HG03520 (cell line): ENCODE results near the gene TNFRSF1A.

ENCODE experiments used
- ATAC-seq: cut with Tn5 transposase; IDR thresholded peaks from one replicate; pipeline ENCODE4 v1.9.1; 2021; ENCODE audit warnings: mild to moderate bottlenecking, moderate library complexity; ENCODE audit not compliant: unreplicated experiment

Gene TNFRSF1A

DNA sequence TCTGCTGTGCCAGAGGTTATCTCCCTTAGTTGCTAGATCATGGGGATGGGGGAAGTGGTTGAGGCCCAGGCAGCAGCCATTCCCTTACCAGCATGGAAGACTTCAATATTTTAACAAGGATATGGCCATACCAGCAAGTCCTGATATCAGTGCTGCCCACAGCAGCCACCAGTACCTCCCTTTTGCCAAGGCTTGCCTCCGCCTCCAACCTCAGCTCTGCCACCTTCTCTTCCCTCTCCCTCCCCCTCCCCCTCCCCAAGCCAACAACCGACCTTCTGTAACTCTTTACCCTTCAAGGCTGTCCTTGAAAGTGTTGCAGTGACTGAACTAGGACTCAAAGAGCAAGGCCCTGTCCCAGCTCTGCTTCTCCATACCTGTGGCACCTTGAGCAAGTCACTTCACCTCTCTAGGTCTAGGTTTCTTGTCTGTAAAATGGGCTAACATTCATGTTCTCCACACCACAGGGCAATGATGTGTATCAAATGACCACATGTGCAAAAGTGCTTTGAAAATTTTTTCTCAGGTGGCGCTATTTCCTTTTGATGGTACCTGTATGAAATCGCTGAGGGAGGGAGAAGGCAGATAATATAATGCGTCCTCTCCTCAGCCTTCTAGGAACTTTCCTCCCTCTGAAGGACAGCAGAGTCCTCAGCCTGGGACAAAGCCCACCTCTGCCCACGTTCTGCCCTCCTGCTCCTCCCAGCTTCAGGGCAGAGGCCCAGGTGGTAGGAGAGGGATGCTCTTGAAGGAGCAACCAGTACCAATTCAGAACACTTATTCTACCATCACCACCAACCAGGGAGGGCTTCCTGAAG lies 16.7 kb downstream of the TNFRSF1A start:
- ATAC-seq = no peak

DNA sequence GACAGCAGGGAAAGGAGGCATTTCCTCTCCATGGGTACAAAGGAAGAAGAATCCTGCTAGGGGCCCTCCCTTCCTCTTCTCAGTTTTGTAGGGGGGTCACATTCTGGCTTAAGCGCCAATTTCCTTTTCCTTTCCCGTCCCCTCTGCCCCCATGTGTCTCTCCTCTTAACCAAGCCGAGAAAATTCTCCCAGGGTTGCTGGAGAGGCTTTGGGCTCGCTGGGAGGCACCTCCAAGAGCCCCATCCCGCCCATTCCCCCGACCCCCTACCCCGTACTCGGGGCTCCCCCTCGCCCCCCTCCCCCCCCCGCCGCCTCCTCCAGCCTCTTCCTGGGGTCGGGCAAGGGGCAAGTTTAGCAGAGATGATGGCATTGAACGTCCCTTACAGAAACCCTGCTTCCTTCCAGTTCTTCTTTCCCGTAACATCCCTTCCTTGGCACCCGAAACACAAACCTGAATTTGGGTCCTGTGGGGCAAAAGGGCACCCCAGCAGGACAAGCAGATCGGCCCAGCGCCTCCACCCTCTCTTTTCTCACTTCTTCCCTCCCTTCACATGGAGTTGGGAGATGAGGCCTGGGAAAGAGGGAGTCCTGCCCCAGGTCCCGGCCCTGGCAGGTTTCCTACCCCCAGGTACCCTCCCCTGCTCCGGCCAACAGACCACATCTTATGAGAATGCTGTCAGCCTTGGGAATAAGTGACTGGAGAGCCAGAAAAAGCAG lies 17.7 kb downstream of the TNFRSF1A start:
- ATAC-seq = no peak

DNA sequence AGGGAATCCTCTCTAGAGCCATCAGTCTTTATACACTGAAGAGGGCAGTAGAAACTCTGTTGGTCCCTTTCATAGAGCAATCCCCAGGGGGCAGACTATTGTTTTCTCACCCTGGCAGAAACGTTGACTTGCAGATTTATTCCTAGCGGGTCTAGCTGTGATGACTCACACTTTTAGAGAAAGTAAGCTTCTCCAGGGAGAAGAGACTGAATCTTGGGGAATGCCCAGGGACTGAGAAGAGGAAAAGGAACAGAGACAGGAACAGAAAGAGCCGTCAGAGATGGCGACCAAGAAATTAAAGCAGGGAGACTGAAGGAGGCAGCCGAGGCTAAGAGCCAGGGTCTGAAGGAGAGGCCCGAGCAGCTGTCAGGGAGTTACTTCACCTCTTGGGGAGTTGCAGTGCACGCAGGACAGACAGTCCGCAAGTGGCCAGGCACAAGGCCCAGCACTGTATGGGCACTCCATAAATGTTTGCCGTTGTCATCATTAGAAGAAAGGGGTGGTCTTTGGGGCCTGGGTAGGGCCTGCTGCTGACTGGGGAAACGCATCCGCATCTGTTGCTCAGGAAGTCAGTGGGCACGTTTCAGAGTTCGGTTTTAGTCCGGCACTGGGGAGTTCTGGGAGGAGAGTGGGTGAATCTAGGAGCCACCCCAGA lies 18.4 kb downstream of the TNFRSF1A start:
- no peak for ATAC-seq

DNA sequence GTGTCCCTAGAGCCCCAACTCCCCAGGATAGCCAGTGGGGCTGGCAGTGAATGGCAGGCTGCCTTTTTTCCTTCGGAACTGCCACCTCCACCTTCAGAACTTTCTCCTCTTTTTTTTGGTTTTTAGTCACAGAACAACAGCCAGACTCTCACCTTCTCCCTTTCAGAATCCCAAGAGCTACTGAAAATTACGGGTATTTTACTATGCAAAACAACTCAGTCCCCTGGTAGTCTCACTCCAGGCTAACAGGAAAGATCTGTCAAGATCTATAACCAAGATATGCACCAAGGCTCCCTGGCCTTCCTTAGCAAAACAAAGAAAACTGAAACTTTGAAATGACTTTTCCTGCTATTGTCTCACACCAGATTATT lies 18.9 kb downstream of the TNFRSF1A start:
- no peak for ATAC-seq

DNA sequence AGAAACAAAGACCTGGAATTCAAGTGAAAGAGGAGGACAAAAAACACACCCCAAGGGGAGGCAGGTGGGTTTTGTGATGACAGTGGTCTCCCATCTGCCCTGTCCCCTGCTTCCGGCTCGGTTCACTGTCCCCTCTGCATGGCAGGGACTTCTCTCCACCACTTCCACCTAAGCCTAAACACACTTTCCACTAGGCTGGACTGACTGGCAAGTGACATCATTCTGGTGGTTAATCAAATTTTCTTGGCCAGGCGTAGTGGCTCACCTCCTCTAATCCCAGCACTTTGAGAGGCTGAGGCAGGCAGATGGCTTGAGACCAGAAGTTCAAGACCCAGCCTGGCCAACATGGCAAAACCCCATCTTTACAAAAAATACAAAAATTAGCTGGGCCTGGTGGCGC lies 19.5 kb downstream of the TNFRSF1A start:
- no peak for ATAC-seq

DNA sequence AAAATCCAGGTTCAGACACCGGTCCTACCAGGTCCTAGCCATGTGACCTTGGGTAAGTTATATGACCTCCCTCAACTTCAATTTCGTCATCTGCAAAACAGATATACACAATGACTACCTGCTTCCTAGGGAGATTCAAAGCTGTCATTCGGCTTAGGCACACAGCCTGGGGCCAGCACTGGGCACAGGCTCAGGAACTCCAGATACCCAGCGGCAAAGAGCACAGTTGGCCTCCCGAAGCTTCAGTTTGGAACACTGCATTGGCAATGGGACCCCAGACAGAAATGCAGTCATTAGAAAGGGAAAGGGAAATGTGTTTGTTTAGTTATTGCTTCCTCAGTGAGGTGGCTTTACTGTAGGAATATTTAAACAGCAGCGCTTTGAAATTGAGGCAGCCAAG lies 20.0 kb downstream of the TNFRSF1A start:
- ATAC-seq = no peak

DNA sequence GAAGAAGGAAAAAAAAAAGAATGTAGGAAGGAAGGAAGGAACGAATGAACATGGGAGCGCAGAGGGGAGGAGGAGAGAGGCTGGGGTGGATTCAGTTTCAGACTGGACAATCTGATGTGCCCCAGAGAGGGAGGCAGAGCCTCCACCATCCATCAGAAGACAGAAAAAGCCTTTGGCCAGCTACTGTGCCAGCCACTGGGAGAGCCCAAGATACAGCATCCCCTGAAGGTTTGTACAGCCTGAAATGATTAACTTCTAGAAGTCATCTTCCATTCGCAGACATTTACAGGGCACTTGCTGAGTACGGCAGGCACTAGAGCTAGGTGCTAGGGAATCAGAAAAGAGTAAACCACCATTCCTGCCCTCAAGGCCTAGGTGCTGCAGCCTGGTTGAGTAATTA lies 22.4 kb downstream of the TNFRSF1A start:
- no peak for ATAC-seq

DNA sequence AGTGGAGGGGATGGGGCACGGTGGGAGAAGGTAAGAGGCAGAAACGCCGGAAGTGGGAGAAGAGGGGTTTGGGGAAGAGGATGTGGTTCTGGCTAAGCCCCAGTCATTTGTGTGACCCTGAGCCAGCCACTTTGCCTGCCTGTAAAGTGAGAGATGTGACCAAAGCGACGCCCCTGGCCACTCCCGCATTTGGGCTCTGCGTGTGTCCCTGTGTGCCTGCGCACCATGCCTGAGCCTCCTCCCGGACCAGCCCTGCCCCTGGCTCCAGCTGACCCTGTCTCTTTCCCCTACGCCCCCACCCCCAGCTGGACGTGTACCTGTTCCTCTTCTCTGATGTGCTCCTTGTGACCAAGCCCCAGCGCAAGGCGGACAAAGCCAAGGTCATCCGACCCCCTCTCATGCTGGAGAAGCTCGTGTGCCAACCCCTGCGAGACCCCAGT lies 23.4 kb downstream of the TNFRSF1A start:
- no peak for ATAC-seq

DNA sequence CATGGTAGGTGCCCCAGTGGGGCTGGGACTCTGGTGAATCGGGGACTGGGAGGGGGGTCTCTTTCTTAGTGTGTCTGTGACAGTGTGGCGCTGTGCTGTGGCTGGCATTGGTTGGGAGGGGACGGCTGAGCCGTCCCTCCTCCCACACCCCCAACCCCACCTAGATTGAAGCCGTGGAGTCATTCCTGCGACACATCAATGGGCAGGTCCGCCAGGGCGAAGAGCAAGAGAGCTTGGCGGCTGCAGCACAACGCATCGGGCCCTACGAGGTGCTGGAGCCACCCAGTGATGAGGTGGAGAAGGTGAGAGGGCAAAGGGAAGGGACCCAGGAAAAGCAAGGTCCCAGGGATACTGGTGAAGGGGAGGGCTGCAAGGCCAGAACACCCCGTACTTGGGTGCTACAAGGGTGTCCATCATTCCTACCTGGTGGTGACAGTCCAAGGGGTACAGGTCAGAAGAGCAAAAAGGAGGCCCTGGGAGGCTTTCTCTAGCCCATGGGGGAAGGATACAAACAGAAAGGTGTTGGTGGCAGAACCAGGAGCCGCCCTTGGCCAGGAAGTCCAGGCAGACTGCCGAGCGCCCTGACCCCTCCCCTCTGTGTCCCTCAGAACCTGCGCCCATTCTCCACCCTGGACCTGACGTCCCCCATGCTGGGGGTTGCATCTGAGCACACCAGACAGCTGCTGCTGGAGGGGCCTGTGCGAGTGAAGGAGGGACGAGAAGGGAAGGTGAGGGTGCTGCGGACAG lies 24.0 kb downstream of the TNFRSF1A start:
- no peak for ATAC-seq

DNA sequence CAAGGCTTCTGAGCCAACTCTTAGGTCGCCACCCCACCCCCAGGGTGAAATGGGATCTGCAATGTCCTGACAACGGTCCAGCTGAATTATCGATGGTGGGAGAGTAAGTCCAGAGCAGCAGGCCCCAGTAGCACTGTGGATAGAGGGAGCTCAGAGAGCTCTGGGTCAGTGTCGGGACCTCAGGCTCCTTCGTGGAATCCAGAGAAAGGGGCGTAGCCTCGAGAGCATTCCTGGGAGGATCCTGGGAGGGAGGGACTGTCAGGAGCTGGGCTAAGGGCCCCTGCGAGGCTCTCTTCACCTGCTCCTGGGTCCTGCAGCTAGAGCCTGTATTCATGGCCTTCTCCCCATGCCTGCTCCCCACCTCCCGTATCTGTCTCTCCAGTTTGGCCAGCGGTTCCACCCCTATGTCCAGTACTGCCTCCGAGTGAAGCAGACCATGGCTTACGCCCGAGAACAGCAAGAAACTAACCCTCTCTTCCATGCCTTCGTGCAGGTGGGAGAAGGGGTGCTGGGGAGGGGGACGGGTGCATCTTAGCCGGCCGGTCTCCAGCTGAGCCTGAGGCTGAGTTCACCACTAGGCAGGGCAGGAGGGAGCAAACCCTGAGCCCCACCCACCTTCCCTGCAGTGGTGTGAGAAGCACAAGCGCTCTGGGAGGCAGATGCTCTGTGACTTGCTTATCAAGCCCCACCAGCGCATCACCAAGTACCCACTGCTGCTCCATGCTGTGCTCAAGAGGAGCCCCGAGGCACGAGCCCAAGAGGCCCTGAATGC lies 24.8 kb downstream of the TNFRSF1A start:
- ATAC-seq = no peak

DNA sequence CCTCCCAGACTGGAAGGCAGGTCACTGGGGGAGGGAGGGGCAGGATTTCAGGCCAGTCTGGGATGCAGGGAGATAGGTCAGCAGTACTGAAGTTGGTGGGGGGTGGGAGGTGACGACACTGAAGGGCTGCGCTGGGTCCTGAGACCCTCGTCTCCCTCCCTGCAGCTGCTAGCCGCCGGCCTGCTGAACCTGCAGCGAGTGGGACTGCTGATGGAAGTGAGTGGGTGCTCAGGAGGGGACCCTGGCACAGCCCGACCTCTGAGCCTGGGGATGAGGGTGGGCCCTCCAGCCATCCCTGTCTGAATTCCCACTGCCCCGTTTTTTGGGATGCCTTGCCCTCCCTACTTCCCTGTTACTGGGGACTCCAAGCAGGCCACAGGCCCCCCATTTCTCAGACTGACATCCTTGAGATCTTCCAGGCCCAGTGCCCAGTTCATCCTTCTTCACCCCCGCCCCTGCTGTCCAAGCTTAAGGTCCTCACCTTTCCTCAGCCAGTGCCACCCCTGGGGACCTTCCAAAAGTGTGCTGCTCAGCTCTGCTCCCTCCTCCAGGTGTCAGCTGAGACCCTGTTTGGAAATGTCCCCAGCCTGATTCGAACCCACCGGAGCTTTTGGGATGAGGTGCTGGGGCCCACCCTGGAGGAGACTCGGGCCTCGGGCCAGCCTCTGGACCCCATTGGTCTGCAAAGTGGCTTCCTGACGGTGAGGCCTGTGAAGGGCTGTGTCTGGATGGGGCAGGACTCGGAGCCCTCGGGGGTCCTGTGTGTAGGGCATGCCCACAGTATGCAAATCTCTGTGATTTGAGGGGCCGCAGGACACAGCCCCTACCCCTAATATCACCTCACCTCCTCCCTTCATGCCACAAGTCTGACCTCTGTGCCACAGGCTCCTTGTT lies 25.9 kb downstream of the TNFRSF1A start:
- no peak for ATAC-seq

DNA sequence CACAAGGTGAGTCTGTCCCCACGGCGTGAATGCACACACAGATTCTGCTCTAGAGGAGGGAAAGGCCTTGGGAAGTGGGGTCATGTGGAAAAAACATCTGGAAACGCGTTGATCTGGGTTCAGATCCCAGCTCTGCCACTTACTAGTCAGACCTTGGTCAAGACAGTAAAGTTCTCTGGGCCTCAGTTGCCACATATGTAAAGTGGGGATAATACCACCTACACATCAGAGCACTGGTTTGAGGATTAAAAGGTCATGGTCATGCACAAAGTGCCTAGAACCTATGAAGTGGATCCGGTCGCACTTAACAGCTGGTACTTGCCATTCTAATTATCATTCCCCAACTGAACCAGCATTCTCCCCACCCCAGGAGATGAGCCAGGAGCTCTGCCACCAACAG lies 26.7 kb downstream of the TNFRSF1A start:
- ATAC-seq = no peak

DNA sequence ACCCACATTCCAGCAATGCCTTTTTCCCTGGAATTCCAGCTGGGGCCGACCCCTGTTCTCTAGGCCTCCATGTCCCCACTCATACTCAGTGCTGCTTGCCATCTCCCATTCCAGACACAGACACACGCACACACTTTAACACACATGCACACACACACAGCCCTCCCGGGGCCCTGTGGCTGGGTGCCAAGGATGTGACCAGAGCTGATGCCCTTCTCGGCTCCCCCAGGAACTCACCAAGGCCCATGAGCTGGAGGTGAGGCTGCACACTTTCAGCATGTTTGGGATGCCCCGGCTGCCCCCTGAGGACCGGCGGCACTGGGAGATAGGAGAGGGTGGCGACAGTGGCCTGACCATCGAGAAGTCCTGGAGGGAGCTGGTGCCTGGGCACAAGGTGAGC lies 27.1 kb downstream of the TNFRSF1A start:
- ATAC-seq = no peak

DNA sequence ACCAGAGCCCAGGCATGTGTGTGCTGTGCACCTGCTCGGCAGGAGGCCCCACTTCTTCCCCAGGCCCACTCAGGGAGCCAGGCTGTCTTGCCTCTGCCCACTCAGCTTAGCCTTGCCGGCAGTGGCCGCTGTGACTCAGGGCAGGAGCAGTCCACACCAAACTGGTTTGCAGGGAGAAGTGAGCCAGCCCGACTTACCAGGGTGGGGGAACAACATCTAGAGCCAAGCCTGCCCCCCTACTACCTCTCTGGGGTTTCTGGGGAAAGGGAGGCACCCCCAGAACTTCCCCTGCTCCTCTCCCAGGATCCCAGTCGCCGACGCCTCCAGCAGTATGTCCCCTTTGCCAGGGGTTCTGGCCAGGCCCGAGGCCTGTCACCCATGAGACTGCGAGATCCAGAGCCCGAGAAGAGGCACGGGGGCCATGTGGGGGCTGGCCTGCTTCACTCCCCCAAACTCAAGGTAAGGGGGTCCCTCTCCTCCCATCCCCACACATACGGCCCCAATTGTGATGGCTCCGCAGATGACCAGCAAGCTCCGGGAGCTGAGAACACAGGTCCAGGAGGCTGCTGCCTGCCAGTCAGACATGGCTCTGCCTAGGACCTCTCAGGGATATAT lies 28.4 kb downstream of the TNFRSF1A start:
- ATAC-seq = no peak

DNA sequence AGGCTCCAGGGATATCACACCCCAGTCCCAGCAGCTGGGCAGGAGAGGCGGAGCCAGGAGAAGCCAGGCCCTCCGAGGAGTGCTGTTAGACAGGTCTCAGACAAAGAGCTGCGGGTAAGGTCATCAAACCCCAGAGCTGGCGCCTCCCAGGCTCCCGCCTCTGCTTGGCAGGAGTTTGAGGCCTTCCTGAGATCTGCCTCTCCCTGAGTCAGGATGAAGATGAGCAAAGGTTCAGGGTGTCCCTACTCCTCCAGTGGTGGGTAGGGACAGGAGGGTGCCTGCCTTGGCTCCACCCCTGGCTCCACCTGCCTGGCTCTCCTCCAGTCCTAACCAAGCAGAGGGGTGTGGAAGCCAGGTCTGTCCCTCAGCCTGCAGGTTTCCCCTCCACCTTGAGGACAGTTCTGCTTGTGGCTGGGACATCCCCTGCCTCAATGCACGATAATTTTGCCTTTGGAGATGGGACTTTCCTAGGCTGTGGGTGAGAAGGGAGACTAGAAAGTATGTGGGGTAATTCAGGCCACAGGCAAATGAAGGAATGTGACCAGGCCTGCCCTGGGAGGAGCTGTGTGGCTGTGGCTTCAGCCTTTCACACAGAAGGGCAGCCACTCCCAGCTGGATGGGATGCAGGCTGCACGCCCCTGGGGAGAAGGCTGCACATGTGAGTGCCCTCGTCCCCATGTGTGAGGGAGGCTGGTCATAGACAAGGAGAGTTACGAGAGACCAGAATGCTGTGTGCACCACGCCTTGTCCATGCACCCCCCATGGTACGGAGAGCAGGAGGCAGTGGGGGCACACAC lies 29.1 kb downstream of the TNFRSF1A start:
- ATAC-seq = no peak

DNA sequence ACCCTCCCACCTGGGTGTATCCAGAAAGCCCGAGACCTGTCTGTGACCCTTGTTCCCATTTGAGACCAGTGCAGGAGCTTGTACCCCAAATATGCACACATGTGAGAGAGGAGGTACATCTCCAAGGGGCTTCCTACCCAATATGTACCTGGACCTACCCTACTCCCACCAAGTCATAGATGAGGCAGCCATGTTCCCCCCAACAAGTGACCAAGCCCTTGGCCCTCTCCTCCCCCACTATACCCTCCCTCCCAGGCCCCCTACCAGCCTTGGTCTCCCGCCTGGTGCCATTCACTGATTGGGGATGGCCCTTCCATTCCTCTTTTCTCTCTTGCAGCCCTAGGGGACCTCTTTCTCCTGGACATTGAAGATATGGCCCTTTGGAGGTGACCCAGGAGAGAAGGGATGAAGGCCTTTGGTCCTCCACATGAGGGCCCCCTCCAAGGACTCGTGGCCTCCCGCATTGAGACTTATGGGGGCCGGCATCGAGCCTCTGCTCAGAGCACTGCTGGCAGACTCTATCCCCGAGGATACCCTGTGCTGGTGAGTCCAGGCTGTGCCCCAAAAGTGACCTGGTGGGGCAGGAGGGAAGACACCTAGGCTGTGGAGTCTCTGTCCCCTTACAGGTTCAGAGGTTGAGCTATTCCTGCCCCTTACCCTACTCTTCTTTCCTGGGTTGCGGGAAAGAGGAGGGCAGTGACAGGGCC lies 29.9 kb downstream of the TNFRSF1A start:
- ATAC-seq = no peak

DNA sequence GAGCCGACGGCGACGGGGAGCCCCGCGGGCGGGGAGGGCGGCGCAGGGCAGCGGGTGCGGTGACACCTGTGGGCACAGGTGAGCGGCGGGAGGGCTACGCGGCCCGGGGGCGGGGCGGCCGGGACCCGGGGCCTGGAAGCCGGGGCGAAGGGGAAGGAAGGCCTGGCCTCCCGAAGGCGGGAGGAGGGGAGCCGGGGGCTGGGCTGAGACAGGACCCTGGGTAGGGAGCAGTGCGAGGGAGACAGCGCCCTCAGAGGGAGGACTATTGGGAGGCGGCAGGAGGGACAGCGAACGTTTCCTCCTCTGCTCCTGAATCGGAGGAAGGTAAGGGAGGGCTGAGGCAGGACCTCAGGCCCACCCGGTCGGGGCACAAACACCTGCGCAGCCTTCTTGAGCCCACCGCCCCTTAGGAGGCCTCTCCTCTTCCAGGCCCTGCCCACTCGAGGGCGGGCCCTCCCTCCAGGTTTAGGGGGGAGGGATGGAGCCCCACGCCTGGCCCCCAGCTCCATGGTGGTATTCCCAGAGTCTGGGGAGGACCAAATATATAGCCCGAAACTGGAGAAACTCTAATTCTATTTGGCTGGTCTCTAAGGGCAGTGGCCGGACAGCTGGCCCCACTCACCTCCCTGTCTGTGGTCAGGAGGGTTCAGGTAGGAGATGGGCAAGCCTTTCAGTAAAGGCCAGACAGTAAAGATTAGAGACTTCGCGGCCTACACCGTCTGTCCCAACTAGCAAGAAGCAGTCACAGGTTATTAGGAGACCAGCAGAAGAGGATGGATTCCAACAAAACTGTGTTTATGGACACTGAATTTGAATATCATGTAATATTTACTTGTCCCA lies 30.9 kb downstream of the TNFRSF1A start:
- no peak for ATAC-seq
